ENCODE measurements around the gene HERC2. TPM values are rescaled to one million over a fixed set of nuclear protein-coding genes. Genes with fewer than 3 reads are reported as not detected.

The HERC2 gene
- polyA plus RNA-seq, 1 donor: 30.7 TPM

GRCh38 chr15:28097656-28098359, 224.2 kb downstream of the HERC2 start:
- no peak for DNase-seq (ENCODE audit: low read depth)

GRCh38 chr15:28096670-28097431, 225.1 kb downstream of the HERC2 start:
- no peak for DNase-seq (ENCODE audit: low read depth)

DNA sequence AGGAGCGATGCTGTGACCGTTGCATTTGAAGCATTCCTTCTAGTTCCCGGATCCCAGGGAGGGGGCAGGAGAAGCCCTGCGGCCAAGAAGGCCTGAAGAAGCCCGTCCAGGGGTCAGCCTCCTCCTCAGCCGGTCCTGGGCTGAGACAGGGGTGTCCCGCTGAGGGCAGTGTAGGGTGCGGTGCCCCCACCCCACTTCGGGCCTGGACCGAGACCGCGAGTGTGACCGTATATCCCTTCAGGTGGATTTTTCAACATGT, 225.6 kb downstream of the HERC2 start:
- DNase-seq (ENCODE audit: low read depth): no peak

DNA sequence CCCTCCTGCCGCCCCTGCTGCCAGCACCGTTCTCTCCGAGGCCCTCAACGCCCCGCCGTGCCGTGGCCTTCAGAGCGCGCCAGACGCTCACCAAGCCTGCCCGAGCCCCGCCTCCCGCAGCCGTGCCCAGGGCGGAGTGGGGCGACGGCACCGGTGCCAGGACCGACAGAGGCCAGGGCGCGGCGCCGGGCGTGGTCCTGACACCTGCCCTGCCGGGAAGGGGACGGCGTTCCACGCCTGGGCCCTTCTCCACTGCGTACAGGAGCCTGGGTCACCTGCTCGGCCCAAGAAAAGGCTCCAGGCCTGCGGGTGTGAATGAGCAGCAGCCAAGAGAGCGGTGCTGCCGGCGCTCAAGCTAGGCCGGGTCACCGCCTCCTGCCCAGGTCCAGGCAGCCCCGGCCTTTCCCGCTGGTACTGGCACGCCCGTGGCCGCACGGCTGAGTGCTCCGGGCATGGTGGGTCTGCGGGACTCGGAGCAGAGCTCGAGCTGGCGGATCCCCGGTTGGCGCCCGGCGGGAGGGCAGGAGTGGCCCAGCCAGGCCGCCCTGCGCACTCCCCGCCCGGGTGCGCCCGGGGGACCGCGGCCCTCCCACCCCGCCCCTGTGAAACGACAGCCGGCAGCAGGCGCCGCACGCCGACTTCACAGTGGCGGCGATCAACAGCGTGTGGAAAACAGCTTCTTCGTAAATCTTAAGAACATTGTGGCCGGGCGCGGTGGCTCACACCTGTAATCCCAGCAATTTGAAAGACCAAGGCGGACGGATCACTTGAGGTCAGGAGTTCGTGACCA, 227.1 kb downstream of the HERC2 start:
- no peak for DNase-seq (ENCODE audit: low read depth)

GRCh38 chr15:28093752-28094535, 228.0 kb downstream of the HERC2 start:
- DNase-seq (ENCODE audit: low read depth): no peak

- no peak for DNase-seq (ENCODE audit: low read depth)
Measured at GRCh38 chr15:28091313-28091712, 230.7 kb downstream of the HERC2 start.

DNA sequence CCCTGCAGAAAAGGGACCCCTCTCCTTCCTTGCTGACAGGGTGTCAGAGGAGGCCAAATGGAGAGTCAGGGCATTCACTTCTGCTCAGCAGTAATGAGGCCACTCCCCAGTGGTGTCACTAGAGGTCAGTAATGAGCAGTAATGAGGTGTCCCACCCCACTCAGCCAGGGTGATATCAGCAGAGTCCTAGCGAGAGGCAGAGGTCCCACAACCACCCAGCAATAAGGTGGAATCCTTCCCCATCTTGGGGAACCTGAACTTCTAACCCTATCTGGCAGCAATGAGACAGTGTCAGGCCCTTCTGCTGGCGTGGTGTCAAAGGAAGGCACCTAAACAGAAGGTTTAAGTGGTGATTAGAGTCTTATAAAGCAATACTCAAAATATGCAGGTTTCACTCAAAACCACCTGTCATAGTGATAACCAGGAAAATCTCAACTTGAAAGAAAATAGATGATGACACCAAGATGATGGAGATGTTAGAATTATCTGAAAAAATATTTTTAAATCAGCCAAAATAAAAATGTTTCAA, 235.7 kb downstream of the HERC2 start:
- DNase-seq (ENCODE audit: low read depth): no peak

DNA sequence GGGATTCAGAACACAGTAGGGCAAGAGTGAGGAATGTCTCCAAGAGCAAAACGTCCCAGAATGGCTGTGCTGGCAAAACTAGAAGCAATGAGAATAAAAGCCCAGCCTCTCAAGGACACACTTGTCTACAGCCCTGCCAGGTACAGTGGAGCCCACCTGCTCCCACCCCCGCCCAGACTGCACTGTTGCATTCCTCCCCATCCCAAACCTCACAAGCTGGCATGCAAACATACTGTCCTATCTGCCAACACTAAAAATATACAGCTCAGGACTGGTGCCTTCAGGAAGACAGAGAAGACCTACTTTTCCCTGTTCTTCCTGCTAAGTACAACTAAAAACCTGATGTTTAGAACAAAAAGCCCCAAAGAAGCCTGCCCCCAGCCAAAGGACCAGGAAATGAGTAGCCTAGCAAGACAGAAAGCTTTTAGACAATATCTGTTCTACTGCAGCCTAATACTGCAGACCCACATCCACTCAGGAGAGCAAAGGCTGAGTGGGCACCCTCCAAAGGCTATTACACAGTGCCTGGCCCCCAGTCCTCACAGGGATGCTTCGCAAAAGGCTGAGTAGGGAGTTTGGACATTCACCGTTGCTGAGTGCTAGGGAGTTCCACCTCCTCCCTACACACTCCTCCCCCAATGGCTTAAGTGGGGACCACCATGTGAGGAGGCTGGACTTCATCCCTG, 236.3 kb downstream of the HERC2 start:
- no peak for DNase-seq (ENCODE audit: low read depth)

DNA sequence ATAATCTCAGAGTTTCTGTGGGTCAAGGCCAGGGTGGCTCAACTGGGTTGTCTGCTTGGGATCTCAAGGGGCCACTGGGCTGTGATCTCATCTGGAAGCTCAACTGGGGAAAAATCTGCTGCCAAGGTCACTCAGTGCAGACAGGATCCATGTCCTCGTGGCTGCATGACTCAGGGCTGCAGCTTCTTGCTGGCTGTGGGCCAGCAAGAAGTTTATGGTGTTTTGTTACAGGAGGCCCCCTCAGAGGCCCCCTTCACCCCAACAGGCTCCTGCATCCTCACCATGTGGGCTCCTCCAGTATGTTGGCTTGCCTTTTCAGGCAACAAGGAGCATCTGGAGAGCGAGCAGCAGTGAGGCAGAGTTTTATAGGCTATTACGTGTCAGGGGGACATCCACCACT, 237.4 kb downstream of the HERC2 start:
- DNase-seq (ENCODE audit: low read depth): no peak

GRCh38 chr15:28082891-28083684, 238.9 kb downstream of the HERC2 start:
- no peak for DNase-seq (ENCODE audit: low read depth)

GRCh38 chr15:28081594-28081993, 240.4 kb downstream of the HERC2 start:
- DNase-seq (ENCODE audit: low read depth): no peak

- DNase-seq (ENCODE audit: low read depth): no peak
Measured at GRCh38 chr15:28080386-28080785, 241.6 kb downstream of the HERC2 start.

- no peak for DNase-seq (ENCODE audit: low read depth)
Measured at GRCh38 chr15:28079313-28079969, 242.5 kb downstream of the HERC2 start.

GRCh38 chr15:28078191-28078719, 243.7 kb downstream of the HERC2 start:
- DNase-seq (ENCODE audit: low read depth): no peak

DNA sequence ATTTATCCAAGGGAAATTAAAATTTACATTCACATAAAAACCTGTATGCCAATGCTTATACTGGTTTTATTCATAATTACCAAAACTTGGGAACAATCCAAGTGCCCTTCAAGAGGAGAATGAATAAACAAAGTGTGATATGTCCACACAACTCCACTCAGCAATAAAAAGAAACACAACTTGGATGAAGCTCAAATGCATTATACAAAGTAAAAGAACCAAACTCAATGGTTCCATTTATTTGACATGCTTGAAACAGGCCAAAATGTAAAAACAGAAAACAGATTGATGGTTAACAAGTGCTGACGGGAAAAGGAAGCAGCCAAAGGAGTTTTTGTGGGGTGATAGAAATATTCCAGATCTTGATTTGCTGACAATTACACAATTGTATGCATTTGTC, 246.4 kb downstream of the HERC2 start:
- DNase-seq (ENCODE audit: low read depth): no peak

DNA sequence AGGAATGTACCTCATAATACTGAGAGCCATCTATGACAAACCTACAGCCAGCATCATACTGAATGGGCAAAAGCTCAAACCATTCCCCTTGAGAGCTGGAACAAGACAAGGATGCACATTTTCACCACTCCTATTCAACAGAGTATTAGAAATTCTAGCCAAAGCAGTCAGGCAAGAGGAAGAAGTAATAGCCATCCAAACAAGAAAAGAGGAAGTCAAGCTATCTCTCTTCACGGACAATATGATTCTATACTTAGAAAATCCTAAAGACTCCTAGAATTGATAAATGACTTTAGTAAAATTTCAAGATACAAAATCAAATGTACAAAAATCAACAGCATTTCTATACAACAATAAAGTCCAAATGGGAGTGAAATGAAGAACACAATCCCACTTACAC, 253.0 kb downstream of the HERC2 start:
- DNase-seq (ENCODE audit: low read depth): no peak

- DNase-seq (ENCODE audit: low read depth): no peak
Measured at GRCh38 chr15:28066231-28066630, 255.7 kb downstream of the HERC2 start.
